HK-2 (cell line): ENCODE measurements around the gene LZTS2.
"Not testable (repeated sequence)": the region's sequence is repeated elsewhere in the genome, so short reads cannot be mapped to it uniquely, and the experiment has no call there.

Experiments used
- DNase-seq: peaks from one replicate; pipeline ENCODE4 v3.0.0-alpha.2; 2018; ENCODE audit not compliant: unreplicated experiment

LZTS2 gene

GRCh38 chr10:101033276-101033675 is 33.7 kb downstream of the LZTS2 start:
- DNase-seq = no peak

- not testable (repeated sequence) for DNase-seq
Observed at GRCh38 chr10:101034404-101034803, 34.8 kb downstream of the LZTS2 start.

GRCh38 chr10:101035314-101035713 is 35.7 kb downstream of the LZTS2 start:
- DNase-seq = no peak

GRCh38 chr10:101035916-101036702 is 36.5 kb downstream of the LZTS2 start:
- no peak for DNase-seq

- DNase-seq = no peak
Observed at GRCh38 chr10:101036726-101037125, 37.1 kb downstream of the LZTS2 start.

- DNase-seq = no peak
Observed at GRCh38 chr10:101038484-101038883, 38.9 kb downstream of the LZTS2 start.

GRCh38 chr10:101040061-101040460 is 40.5 kb downstream of the LZTS2 start:
- no peak for DNase-seq

GRCh38 chr10:101040851-101041250 is 41.2 kb downstream of the LZTS2 start:
- DNase-seq = no peak

GRCh38 chr10:101041252-101041761 is 41.7 kb downstream of the LZTS2 start:
- DNase-seq = peak; percentile 69

GRCh38 chr10:101042118-101042517 is 42.5 kb downstream of the LZTS2 start:
- DNase-seq = no peak

GRCh38 chr10:101042667-101043362 is 43.2 kb downstream of the LZTS2 start:
- peak; percentile 99 for DNase-seq

- DNase-seq = no peak
Observed at GRCh38 chr10:101043363-101043707, 43.7 kb downstream of the LZTS2 start.

GRCh38 chr10:101044117-101044516 is 44.5 kb downstream of the LZTS2 start:
- no peak for DNase-seq

GRCh38 chr10:101046332-101047238 is 47.0 kb downstream of the LZTS2 start:
- no peak for DNase-seq

GRCh38 chr10:101047268-101047667 is 47.7 kb downstream of the LZTS2 start:
- no peak for DNase-seq

GRCh38 chr10:101047961-101048892 is 48.6 kb downstream of the LZTS2 start:
- no peak for DNase-seq

- peak; percentile 91 for DNase-seq
Observed at GRCh38 chr10:101050208-101051069, 50.8 kb downstream of the LZTS2 start.

GRCh38 chr10:101052285-101052684 is 52.7 kb downstream of the LZTS2 start:
- DNase-seq = peak; percentile 39

- no peak for DNase-seq
Observed at GRCh38 chr10:101053516-101053915, 53.9 kb downstream of the LZTS2 start.

GRCh38 chr10:101054351-101054750 is 54.7 kb downstream of the LZTS2 start:
- no peak for DNase-seq
